ENCODE data around the gene ZBTB39. TPM values are rescaled to one million over a fixed set of nuclear protein-coding genes. Genes with fewer than 3 reads are reported as not detected.

ZBTB39 gene
- total and polyA plus RNA-seq, 5 donors from 2014 or later: 1.5 to 8.6 (median 1.8) TPM

DNA sequence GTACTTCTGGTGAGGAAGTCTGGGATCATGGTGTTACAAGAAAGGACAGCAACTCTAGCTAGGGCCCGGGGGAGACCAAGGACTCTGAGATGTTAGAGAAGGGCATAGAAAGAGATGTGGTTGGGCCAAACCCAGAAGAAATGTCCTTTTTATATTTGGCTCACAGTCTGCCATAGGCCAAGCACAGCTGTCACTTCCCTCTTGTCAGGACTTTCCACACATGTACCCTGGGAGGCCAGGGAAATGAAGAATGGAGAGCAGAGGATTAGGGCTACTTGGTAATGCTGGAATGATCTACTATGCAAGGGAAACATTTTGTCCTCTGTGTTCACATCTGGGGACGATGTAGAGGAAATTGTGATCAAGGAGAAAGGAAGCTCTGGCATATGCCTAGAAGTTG, 34.4 kb upstream of the ZBTB39 start:
- H3K27ac ChIP-seq (ENCODE audit: insufficient read depth, low read length, poor library complexity, severe bottlenecking): no peak overlapping the region
- H3K36me3 Mint-ChIP-seq: no peaks in the 10 kb centered on the region
- DNase-seq (no peak), ATAC-seq (ENCODE audit: low read depth in 2 of 2) (no peak)
- no peaks in the 10 kb centered on the region for H3K36me3 ChIP-seq (ENCODE audit: control insufficient read depth, insufficient read depth, low read length)
- no peaks in the 10 kb centered on the region for H3K9me3 ChIP-seq (ENCODE audit: control insufficient read depth in 2 of 2, low read length in 2 of 2)
- peaks cover 3% of the 10 kb centered on the region for H3K27me3 ChIP-seq (ENCODE audit: control insufficient read depth, insufficient read depth, low read length)
- H3K4me1 Mint-ChIP-seq: peaks cover 0 to 6% (median 0%) of the 10 kb centered on the region in 4 donors
- H3K27me3 Mint-ChIP-seq: peaks cover 7% of the 10 kb centered on the region
- no peak overlapping the region for H3K4me3 ChIP-seq (ENCODE audit: low read depth, low read length)
- H3K4me1 ChIP-seq (ENCODE audit: control insufficient read depth, insufficient read depth, low read length, poor library complexity, severe bottlenecking): no peaks in the 10 kb centered on the region
- no peak overlapping the region for H3K27ac Mint-ChIP-seq
- no peaks in the 10 kb centered on the region for H3K9me3 Mint-ChIP-seq
- H3K4me3 Mint-ChIP-seq: no peak overlapping the region

DNA sequence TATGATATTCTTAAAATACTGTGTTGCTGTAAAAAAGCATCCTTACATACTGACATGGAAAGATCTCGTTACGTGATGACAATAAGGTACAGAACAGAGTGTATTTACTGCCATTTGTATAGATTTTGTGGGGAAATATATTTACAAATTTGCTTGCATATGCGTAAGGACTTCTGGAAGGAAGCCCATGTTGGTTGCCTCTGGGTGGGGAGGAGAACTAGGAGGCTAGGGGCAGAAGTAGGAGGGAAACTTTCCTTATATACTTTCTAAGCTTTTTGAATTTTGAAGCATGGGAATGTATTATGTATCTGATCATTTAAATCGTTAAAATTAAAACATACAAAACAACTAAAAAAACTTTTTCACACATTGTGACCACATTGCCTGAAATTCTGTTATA, 33.9 kb upstream of the ZBTB39 start:
- Mint-ChIP-seq H3K27ac (no peak overlapping the region), H3K9me3 (no peaks in the 10 kb centered on the region), H3K36me3 (no peaks in the 10 kb centered on the region), H3K4me3 (no peak overlapping the region), H3K4me1 (peaks cover 0 to 6% (median 0%) of the 10 kb centered on the region in 4 donors), H3K27me3 (peaks cover 2% of the 10 kb centered on the region)
- Histone ChIP-seq H3K4me1 (ENCODE audit: control insufficient read depth, insufficient read depth, low read length, poor library complexity, severe bottlenecking) (no peaks in the 10 kb centered on the region), H3K27ac (ENCODE audit: insufficient read depth, low read length, poor library complexity, severe bottlenecking) (no peak overlapping the region), H3K9me3 (ENCODE audit: control insufficient read depth in 2 of 2, low read length in 2 of 2) (no peaks in the 10 kb centered on the region), H3K27me3 (ENCODE audit: control insufficient read depth, insufficient read depth, low read length) (peaks cover 3% of the 10 kb centered on the region), H3K4me3 (ENCODE audit: low read depth, low read length) (no peak overlapping the region), H3K36me3 (ENCODE audit: control insufficient read depth, insufficient read depth, low read length) (no peaks in the 10 kb centered on the region)
- no peak for DNase-seq
- ATAC-seq (ENCODE audit: low read depth in 2 of 2): no peak

DNA sequence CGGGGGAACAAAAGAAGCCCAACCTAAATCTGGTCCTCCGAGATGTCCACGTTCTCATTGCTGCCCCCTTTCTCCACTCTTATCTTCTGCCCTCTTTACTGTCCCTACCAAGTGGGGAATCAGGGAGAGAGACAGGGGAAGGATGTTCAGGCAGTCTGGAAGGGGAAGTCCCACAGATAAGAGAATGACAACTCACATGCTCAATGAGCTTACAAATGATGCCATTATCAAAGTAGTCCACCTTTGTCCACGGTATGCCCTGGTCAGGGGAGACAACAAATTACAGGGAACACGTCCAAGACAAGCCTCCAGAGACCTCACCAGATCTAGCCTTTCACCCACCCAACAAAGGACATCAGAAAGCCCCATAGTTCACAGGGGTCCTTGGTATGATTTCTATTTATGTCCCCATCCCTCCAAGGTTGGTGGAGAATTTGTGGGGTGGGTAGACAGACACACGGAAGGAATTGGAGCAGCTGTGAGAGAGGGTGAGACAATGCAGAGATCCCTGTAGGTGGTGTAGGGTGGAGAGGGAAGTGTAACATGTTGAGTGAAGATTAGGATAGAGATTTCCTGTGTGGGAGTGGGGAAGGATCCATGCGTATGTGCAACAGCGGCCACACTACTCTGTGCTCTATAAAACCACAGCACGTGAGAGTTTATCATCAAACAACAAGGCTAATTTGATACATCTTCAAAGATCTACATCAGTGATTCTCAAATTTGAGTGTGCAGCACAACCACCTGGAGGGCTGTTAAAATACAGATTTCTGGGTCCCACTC, 32.9 kb upstream of the ZBTB39 start:
- Mint-ChIP-seq H3K27me3 (no peaks in the 10 kb centered on the region), H3K9me3 (no peaks in the 10 kb centered on the region), H3K27ac (peak overlapping the region in 1 of 3 donors; percentile 72), H3K36me3 (no peaks in the 10 kb centered on the region), H3K4me3 (no peak overlapping the region), H3K4me1 (peaks cover 0 to 6% (median 0%) of the 10 kb centered on the region in 4 donors)
- H3K9me3 ChIP-seq (ENCODE audit: control insufficient read depth in 2 of 2, low read length in 2 of 2): no peaks in the 10 kb centered on the region
- peaks cover 3% of the 10 kb centered on the region for H3K27me3 ChIP-seq (ENCODE audit: control insufficient read depth, insufficient read depth, low read length)
- ATAC-seq (ENCODE audit: low read depth in 2 of 2) (no peak), DNase-seq (no peak)
- H3K4me1 ChIP-seq (ENCODE audit: control insufficient read depth, insufficient read depth, low read length, poor library complexity, severe bottlenecking): no peaks in the 10 kb centered on the region
- H3K4me3 ChIP-seq (ENCODE audit: low read depth, low read length): no peak overlapping the region
- no peaks in the 10 kb centered on the region for H3K36me3 ChIP-seq (ENCODE audit: control insufficient read depth, insufficient read depth, low read length)
- H3K27ac ChIP-seq (ENCODE audit: insufficient read depth, low read length, poor library complexity, severe bottlenecking): no peak overlapping the region

DNA sequence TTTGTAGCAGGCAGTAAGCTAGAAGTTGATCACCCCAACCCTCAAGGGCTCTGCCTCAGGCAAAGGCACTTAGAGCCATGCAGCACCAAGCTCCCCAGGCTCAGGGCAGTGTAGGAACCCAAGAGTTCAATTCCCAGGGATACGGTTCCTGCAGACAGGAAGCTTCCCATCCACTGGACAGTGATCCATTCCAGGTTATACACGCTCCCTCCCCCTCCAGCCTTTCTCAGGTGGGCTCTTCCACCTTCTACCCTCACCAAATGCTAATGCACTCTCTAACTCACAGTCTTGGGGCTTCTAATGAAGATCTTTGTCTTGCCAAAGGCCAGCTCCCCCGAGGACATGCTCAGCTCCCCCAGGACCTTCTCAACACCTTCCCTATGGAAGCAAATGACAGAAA, 30.9 kb upstream of the ZBTB39 start:
- Histone ChIP-seq H3K27ac (ENCODE audit: insufficient read depth, low read length, poor library complexity, severe bottlenecking) (no peak overlapping the region), H3K9me3 (ENCODE audit: control insufficient read depth in 2 of 2, low read length in 2 of 2) (no peaks in the 10 kb centered on the region), H3K27me3 (ENCODE audit: control insufficient read depth, insufficient read depth, low read length) (peaks cover 3% of the 10 kb centered on the region), H3K4me3 (ENCODE audit: low read depth, low read length) (no peak overlapping the region), H3K4me1 (ENCODE audit: control insufficient read depth, insufficient read depth, low read length, poor library complexity, severe bottlenecking) (no peaks in the 10 kb centered on the region), H3K36me3 (ENCODE audit: control insufficient read depth, insufficient read depth, low read length) (no peaks in the 10 kb centered on the region)
- H3K36me3 Mint-ChIP-seq: no peaks in the 10 kb centered on the region
- DNase-seq: no peak
- ATAC-seq (ENCODE audit: low read depth in 2 of 2): no peak
- no peak overlapping the region for H3K27ac Mint-ChIP-seq
- no peaks in the 10 kb centered on the region for H3K9me3 Mint-ChIP-seq
- no peaks in the 10 kb centered on the region for H3K27me3 Mint-ChIP-seq
- H3K4me1 Mint-ChIP-seq: peaks cover 0 to 6% (median 0%) of the 10 kb centered on the region in 4 donors
- H3K4me3 Mint-ChIP-seq: no peak overlapping the region

DNA sequence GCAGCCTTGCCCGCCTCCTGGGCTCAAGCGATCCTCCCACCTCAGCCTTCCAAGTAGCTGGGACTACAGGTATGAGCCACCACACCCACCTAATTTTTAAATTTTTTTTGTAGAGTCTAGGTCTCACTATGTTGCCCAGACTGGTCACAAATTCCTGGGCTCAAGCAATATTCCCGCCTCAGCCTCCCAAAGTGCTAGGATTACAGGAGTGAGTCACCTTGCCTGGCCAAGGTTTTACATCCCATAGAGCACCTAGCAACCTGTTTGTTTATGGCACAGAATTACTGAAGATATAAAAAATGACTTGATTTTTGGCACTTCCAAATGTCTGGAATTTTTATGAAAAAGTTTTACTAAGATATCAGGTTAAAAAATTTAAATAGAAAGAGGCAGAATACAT, 27.1 kb upstream of the ZBTB39 start:
- Mint-ChIP-seq H3K9me3 (no peaks in the 10 kb centered on the region), H3K4me1 (peaks cover 0 to 22% (median 5%) of the 10 kb centered on the region in 4 donors), H3K4me3 (no peak overlapping the region), H3K27ac (peak overlapping the region in 2 of 3 donors; percentile 3 to 63), H3K36me3 (peaks cover 3% of the 10 kb centered on the region), H3K27me3 (no peaks in the 10 kb centered on the region)
- ATAC-seq (ENCODE audit: low read depth in 2 of 2) (no peak), DNase-seq (no peak)
- Histone ChIP-seq H3K27ac (ENCODE audit: insufficient read depth, low read length, poor library complexity, severe bottlenecking) (no peak overlapping the region), H3K36me3 (ENCODE audit: control insufficient read depth, insufficient read depth, low read length) (no peaks in the 10 kb centered on the region), H3K9me3 (ENCODE audit: control insufficient read depth in 2 of 2, low read length in 2 of 2) (no peaks in the 10 kb centered on the region), H3K27me3 (ENCODE audit: control insufficient read depth, insufficient read depth, low read length) (no peaks in the 10 kb centered on the region), H3K4me3 (ENCODE audit: low read depth, low read length) (no peak overlapping the region), H3K4me1 (ENCODE audit: control insufficient read depth, insufficient read depth, low read length, poor library complexity, severe bottlenecking) (no peaks in the 10 kb centered on the region)

DNA sequence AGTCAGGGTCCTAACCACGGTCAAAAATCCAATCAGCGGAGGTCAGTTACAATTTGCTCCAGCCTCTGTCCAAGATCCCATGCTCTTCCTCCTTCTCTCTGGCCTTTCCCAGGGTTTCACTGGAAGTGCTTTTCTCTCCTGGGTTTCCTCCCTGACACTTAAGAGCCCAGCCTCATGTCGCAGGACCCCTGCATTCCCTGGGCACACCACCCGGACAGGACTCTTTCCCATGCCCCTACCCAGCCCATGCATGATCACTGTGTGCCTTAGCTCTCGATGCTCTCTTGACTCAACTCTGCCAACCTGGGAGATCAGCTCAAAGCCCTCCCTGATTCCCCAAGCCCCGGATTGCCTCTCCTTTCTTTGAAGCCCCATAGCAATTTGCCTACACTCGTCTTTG, 25.4 kb upstream of the ZBTB39 start:
- Histone ChIP-seq H3K9me3 (ENCODE audit: control insufficient read depth in 2 of 2, low read length in 2 of 2) (no peaks in the 10 kb centered on the region), H3K4me3 (ENCODE audit: low read depth, low read length) (no peak overlapping the region), H3K4me1 (ENCODE audit: control insufficient read depth, insufficient read depth, low read length, poor library complexity, severe bottlenecking) (peaks cover 4% of the 10 kb centered on the region), H3K27ac (ENCODE audit: insufficient read depth, low read length, poor library complexity, severe bottlenecking) (no peak overlapping the region), H3K27me3 (ENCODE audit: control insufficient read depth, insufficient read depth, low read length) (no peaks in the 10 kb centered on the region), H3K36me3 (ENCODE audit: control insufficient read depth, insufficient read depth, low read length) (no peaks in the 10 kb centered on the region)
- Mint-ChIP-seq H3K4me1 (peaks cover 9 to 38% (median 11%) of the 10 kb centered on the region in 4 donors), H3K27me3 (no peaks in the 10 kb centered on the region), H3K9me3 (no peaks in the 10 kb centered on the region), H3K4me3 (no peak overlapping the region), H3K27ac (peak overlapping the region in 2 of 3 donors; percentile 30 to 88), H3K36me3 (peaks cover 3% of the 10 kb centered on the region)
- no peak for DNase-seq
- ATAC-seq (ENCODE audit: low read depth in 2 of 2): no peak

DNA sequence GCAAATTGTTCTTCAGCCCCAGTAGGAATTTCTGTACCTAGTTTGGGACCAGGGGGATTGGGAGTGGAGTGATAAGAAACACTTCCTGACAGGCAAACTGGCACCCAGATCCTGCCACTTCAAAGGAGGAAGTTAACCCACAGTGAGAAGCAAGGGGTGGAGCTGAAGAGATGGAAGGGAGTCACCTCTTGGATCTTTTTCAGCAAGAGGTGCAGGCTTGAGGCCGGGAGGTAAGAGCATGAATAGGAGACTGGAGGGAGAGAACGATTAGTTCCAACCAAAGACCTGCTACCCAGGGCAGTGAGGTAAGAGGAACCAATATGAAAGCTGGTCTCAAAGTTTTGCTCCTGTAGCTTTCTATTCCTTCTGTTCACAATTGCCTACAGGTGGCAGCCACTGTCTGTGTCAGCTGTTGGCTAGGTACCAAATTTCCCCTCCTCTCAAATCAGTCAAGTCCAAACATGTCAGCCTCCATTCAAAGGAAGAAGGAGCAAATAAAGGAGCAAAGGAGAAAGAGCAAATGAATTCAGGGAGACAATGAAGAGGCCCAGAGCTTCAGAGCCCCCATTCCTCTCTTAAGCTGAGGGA, 24.9 kb upstream of the ZBTB39 start:
- no peaks in the 10 kb centered on the region for H3K27me3 Mint-ChIP-seq
- peaks cover 9 to 44% (median 14%) of the 10 kb centered on the region in 4 donors for H3K4me1 Mint-ChIP-seq
- ATAC-seq (ENCODE audit: low read depth in 2 of 2): peak; percentile 32 to 37
- H3K36me3 Mint-ChIP-seq: peaks cover 3% of the 10 kb centered on the region
- H3K27ac Mint-ChIP-seq: peak overlapping the region; percentile 59 to 88 (median 67)
- H3K4me3 Mint-ChIP-seq: no peak overlapping the region
- peak in 1 of 3 donors; percentile 52 for DNase-seq
- H3K9me3 Mint-ChIP-seq: no peaks in the 10 kb centered on the region
- Histone ChIP-seq H3K27me3 (ENCODE audit: control insufficient read depth, insufficient read depth, low read length) (no peaks in the 10 kb centered on the region), H3K4me3 (ENCODE audit: low read depth, low read length) (no peak overlapping the region), H3K9me3 (ENCODE audit: control insufficient read depth in 2 of 2, low read length in 2 of 2) (no peaks in the 10 kb centered on the region), H3K27ac (ENCODE audit: insufficient read depth, low read length, poor library complexity, severe bottlenecking) (no peak overlapping the region), H3K4me1 (ENCODE audit: control insufficient read depth, insufficient read depth, low read length, poor library complexity, severe bottlenecking) (peaks cover 4% of the 10 kb centered on the region), H3K36me3 (ENCODE audit: control insufficient read depth, insufficient read depth, low read length) (no peaks in the 10 kb centered on the region)

DNA sequence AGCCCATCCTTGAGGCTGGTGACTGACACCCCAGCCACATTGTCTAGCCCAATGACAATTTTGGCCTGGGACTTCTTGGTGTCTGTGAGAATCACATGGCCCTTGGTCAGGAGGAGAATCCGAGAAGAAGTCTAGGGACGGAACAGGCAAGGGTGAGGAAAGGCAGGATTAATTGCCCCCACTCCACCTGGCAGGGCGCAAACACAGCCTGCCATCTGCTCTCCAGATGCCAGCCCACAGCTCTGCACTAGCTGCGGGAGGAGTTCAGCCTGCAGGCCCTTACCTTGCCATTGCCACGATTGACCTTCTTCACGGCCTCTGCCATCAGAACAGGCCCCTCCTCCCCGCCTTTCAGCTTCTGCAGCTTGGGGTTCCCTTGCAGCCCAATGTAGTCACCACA, 23.1 kb upstream of the ZBTB39 start:
- no peak for ATAC-seq (ENCODE audit: low read depth in 2 of 2)
- DNase-seq: no peak
- Mint-ChIP-seq H3K27ac (no peak overlapping the region), H3K27me3 (no peaks in the 10 kb centered on the region), H3K9me3 (no peaks in the 10 kb centered on the region), H3K4me1 (peaks cover 9 to 52% (median 14%) of the 10 kb centered on the region in 4 donors), H3K36me3 (peaks cover 3% of the 10 kb centered on the region), H3K4me3 (no peak overlapping the region)
- H3K36me3 ChIP-seq (ENCODE audit: control insufficient read depth, insufficient read depth, low read length): no peaks in the 10 kb centered on the region
- H3K27ac ChIP-seq (ENCODE audit: insufficient read depth, low read length, poor library complexity, severe bottlenecking): no peak overlapping the region
- no peak overlapping the region for H3K4me3 ChIP-seq (ENCODE audit: low read depth, low read length)
- H3K27me3 ChIP-seq (ENCODE audit: control insufficient read depth, insufficient read depth, low read length): no peaks in the 10 kb centered on the region
- H3K4me1 ChIP-seq (ENCODE audit: control insufficient read depth, insufficient read depth, low read length, poor library complexity, severe bottlenecking): peaks cover 4% of the 10 kb centered on the region
- H3K9me3 ChIP-seq (ENCODE audit: control insufficient read depth in 2 of 2, low read length in 2 of 2): no peaks in the 10 kb centered on the region
